Stimulated activated CD8-positive, alpha-beta memory T cell treated with anti-CD3 and anti-CD28 coated beads, Interleukin-4, amount 100 ng/mL, for 48 hours (primary cell): Measurements from ENCODE around the gene RCOR1.
"Not testable (repeated sequence)": the region's sequence is repeated elsewhere in the genome, so short reads cannot be mapped to it uniquely, and the experiment has no call there.

Experiments
- DNase-seq: peaks from one replicate; pipeline ENCODE4 v3.0.0-alpha.2; 2020

RCOR1 gene

GRCh38 chr14:102593825-102594137 lies 1.3 kb downstream of the RCOR1 start:
- DNase-seq: no peak

- DNase-seq: peak; percentile 76
Observed at GRCh38 chr14:102594514-102595175, 2.2 kb downstream of the RCOR1 start.

DNA sequence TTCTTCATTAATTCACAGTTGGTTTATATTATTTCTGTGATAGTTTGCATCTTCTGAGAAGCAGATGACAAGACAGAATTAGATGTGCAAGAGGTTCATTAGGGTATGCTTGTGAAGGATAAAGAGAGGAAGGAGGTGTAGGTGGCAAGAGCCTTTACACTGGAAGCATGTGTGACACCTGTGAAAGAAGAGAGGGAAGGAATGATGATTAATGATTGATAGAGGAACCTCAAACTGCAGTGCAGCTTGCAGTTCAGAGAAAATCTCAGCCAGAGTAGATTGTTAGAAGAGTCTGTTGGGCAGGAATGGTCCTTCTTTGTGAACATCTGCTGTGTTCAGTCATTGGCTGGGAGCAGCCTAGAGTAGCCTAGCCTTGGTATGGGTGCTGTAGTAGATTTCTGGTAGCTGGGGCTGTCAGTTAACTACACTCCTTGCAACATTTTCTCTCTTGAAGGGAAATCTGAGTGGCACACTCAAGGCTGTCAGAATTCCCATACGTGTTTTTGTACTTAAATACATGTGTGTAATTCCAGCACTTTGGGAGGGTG lies 9.0 kb downstream of the RCOR1 start:
- no peak for DNase-seq

GRCh38 chr14:102602421-102603292 lies 10.2 kb downstream of the RCOR1 start:
- DNase-seq: no peak

DNA sequence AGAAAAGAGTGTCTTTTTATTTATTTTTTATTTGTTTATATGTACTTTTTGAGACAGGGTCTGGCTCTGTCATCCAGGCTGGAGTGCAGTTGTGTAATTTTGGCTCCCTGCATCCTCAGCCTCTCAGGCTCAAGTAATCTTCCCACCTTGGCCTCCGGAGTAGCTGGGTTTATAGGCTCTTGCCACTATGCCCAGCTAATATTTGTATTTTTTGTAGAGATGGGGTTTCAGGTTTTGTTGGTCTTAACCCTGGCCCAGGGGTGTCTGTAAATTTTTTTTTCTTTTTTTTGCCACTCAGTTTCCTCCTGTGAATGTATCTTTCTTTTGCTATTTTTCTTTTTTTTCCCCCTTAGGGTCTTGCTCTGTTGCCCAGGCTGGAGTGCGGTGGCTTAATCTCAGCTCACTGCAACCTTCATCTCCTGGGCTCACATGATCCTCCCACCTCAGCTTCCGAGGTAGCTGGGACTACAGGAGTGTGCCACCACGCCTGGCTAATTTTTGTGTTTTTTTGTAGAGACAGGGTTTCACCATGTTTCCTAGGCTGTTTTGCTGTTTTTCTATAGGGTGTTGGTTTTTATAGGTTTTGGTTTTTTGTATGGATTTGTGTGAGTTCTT lies 11.0 kb downstream of the RCOR1 start:
- DNase-seq: no peak

- DNase-seq: no peak
Observed at GRCh38 chr14:102604183-102604582, 11.7 kb downstream of the RCOR1 start.

GRCh38 chr14:102605029-102605428 lies 12.6 kb downstream of the RCOR1 start:
- DNase-seq: no peak

GRCh38 chr14:102606296-102606695 lies 13.8 kb downstream of the RCOR1 start:
- no peak for DNase-seq

GRCh38 chr14:102608064-102608446 lies 15.6 kb downstream of the RCOR1 start:
- DNase-seq: no peak

GRCh38 chr14:102610968-102611811 lies 18.7 kb downstream of the RCOR1 start:
- DNase-seq: no peak

DNA sequence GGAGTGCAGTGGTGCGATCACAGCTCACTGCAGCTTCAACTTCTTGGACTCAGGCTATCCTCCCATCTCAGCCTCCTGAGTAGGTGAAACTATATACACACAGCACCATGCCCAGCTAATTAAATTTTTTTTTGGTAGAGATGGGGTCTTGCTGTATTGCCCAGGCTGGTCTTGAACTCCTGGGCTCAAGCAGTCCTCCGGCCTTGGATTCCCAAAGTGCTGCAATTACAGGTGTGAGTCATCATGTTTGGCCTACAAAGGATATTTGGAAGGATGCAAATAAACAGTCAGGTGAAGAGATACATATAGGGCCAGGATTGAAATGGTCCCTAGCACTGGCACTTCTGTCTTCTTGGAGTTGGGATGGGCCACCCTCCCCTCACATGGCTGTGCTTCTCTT lies 23.9 kb downstream of the RCOR1 start:
- no peak for DNase-seq

DNA sequence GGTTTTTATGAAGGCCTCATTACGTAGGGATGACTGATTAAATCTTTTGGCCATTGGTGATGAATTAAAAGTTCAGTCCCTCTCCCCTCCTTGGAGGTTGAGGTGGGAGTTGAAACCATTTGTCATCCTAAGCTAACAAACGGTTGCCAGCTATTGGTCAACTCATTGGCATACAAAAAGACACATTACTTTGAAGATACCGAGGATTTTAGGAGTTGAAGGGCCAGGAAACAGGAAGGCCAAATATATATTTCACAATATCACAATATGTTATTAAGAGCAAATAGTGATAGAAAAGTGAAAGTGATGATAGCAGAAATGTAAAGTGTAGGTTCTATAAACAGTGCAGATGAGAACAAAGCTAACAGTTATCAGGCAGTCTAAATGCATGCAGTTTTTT lies 24.4 kb downstream of the RCOR1 start:
- no peak for DNase-seq

GRCh38 chr14:102619012-102619411 lies 26.6 kb downstream of the RCOR1 start:
- DNase-seq: not testable (repeated sequence)

DNA sequence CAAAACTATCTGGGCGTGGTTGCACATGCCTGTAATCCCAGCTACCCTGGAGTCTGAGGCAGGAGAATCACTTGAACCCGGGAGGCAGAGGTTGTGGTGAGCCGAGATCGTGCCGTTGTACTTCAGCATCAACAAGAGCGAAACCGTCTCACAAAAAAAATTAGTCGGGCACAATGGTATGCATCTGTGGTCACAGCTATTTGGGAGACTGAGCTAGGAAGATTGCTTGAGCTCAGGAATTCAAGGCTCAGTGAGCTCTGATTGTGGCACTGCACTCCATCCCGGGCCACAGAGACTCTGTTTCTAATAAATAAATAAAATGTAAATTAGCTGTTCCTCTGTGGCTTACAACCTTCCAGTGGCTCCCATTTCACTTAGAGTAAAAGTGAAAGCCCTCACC lies 28.0 kb downstream of the RCOR1 start:
- DNase-seq: no peak

- DNase-seq: peak; percentile 39
Observed at GRCh38 chr14:102622262-102622885, 29.9 kb downstream of the RCOR1 start.

DNA sequence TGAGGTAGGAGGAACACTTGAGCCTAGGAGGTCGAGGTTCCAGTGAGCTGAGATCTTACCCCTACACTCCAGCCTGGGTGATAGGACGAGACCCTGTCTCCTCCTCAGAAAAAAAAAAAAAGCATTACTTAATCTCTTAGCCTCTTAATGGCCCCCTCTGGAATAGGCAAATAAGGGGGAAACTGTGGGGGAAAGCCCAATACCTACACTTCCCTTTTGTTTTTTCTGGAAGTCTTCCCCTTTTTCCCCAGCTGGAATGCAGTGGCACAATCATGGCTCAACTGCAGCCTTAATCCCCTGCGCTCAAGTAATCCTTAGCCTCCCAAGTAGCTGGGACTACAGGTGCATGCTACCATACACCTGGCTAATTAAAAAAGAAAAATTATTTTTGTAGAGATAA lies 32.2 kb downstream of the RCOR1 start:
- no peak for DNase-seq

DNA sequence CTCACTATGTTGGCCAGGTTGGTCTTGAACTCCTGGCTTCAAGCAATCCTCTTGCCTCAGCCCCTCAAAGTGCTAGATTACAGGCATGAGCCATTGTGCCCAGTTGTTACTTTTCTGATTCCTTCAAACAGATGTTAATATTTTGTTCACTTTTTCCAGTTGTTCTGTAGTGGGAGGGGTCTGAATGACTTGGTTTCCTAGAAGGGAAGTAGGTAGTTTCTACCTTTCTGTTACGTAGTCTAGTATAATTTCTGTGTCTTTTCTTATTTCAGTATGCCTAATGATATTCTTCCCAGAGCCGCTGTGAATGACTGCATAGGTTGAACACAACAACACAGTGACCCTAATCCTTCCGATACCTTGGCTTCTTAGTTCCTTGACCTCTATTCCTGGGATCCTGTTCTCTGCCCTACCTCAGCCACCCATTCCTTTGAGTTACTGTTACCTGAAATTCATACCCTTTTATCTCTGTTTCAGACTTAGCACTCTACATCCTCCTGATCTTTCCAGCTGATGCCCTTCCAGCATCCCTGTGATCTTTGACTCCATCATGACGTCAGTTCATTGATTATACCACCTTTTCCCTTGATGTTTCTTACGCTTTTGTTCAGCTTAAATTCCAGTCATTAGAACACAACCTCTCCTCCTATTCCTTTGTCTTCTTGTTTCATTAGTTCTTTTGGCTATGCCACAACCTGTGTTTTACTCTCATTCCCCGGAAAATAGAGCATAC lies 33.3 kb downstream of the RCOR1 start:
- DNase-seq: no peak

GRCh38 chr14:102626530-102626929 lies 34.1 kb downstream of the RCOR1 start:
- no peak for DNase-seq

- DNase-seq: no peak
Observed at GRCh38 chr14:102629011-102629444, 36.6 kb downstream of the RCOR1 start.

- no peak for DNase-seq
Observed at GRCh38 chr14:102629808-102630350, 37.4 kb downstream of the RCOR1 start.

GRCh38 chr14:102630405-102630804 lies 38.0 kb downstream of the RCOR1 start:
- DNase-seq: no peak
